GM15510 (cell line): ENCODE measurements around the gene E2F1.

Source experiments
- POLR2A ChIP-seq: IDR thresholded peaks from 3 replicates; pipeline ENCODE4 v1.6.1; 2011; ENCODE audit warnings: borderline replicate concordance; ENCODE audit not compliant: insufficient read length; ENCODE audit errors: extremely low read depth

The E2F1 gene

DNA sequence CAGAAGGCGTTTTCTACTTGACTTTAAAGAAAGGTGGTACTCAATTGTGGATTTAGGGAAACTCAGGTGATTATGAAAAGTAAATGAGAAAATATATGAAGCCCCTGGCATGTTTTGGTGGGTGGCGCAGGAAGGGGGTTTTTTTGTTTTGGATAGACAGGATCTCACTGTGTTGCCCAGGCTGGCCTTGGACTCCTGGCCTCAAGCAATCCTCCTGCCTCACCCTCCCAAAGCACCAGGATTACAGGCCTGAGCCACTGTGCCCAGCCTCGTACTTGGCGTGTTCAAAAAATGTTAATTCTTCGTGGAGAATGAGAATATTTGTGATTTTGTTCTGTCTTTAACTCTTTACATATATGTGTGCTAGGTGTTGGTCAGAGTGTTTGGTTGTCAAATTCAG, 56.2 kb downstream of the E2F1 start:
- no peak for TF ChIP-seq POLR2A

DNA sequence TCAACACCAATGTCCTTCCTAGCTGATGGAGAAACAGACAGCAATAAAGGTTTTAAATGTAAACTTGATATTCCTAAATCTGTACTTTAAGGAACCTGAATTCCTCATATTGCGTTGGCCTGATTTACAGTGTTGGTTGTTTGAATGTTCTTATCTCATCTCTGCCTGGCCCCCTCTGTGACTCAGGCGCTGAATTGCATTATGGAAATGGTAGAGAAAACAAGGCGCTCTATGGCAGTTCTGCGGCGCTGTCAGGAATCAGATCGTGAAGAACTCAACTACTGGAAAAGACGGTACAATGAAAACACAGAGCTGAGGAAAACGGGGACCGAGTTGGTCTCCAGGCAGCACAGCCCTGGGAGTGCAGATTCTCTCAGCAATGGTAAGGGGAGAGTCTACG, 56.7 kb downstream of the E2F1 start:
- TF ChIP-seq POLR2A = no peak

DNA sequence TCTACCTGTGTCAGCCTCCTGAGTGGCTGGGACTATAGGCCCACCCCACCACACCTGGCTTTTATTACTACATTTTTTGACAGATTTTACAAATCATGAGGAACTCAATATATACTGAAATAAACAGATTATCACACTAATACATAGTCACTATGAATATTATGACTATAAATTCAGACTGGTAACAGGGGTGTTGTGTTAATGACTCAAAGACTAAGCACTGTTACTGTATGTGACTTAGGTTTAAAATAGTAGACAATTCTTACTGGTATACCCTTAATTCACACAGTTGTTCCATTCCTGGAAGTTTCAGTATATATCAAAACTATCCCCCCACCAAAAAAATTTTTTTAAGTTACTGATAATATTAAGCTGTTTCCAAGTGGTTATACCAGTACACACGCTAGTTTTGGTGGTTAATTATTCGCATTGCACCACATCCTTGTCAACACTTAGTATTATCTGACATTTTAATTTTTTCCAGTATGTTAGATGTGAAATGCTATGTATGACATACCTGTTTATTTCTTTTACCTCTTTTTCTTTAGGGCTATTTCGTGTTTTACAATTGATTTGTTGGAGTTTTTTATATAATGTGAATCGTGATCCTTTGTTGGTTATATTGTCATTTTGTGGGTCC, 58.5 kb downstream of the E2F1 start:
- TF ChIP-seq POLR2A = no peak

DNA sequence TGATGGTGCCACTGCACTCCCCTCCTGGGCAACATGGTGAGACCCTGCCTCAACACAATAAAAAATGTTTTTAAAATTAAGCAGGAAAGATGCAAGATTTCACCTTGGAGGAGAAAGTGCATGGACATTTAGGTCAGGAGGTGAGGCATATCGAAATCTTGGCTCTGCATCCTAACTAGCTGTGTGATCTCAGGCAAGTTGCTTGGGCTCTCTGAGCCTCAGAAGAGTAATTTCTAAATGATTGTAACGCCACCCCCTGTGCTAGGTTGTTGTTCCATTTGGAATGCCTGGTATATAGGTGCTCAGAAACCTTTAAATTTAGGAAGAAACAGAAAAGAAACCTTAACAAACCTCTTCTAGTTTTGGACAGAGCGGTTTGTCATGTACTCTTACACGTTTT, 60.0 kb downstream of the E2F1 start:
- TF ChIP-seq POLR2A = no peak
